ENCODE results near the gene PSMA1. TPM values are rescaled to one million over a fixed set of nuclear protein-coding genes. Genes with fewer than 3 reads are reported as not detected.
A peak's percentile ranks its signal among the peaks of the same experiment; 100 is the strongest.

PSMA1 gene
- polyA plus RNA-seq, 2 of the 4 experiments (the other 2 are of a cell fraction): 299 to 370 TPM

DNA sequence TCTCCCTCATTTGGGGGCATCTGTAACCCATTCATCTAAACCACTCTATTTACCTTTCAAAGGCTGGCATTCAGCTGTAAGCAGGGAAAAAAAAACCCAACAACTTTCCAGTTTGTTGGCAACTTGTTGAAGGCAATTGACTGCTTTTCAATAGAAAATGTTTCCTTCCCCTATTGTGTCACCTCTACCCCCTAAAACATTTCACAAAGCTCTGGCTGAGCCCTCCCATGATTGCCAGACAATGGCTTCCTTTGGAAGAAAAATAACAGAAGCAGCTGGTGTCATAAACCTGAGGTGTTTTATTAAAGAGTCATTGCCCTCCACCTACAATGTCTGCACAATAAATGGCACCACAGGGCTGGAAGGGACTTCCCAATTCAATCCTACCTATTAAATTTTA lies 22.1 kb upstream of the PSMA1 start (continued):
- TF ChIP-seq, protein P1, sequence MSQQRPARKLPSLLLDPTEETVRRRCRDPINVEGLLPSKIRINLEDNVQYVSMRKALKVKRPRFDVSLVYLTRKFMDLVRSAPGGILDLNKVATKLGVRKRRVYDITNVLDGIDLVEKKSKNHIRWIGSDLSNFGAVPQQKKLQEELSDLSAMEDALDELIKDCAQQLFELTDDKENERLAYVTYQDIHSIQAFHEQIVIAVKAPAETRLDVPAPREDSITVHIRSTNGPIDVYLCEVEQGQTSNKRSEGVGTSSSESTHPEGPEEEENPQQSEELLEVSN (IDR thresholded peaks at IDR 0.05; ENCODE audit: borderline replicate concordance, low read depth): no peak
- TF ChIP-seq NR3C1 (IDR thresholded peaks at IDR 0.05) (no peak), FOXS1 (CRISPR knock-in tag; IDR thresholded peaks at IDR 0.05) (no peak), HOXB13 (CRISPR knock-in tag; IDR thresholded peaks at IDR 0.05; ENCODE audit: low read depth) (no peak), ZFP36 (IDR thresholded peaks at IDR 0.05; ENCODE audit: borderline replicate concordance, partially characterized antibody) (no peak)

DNA sequence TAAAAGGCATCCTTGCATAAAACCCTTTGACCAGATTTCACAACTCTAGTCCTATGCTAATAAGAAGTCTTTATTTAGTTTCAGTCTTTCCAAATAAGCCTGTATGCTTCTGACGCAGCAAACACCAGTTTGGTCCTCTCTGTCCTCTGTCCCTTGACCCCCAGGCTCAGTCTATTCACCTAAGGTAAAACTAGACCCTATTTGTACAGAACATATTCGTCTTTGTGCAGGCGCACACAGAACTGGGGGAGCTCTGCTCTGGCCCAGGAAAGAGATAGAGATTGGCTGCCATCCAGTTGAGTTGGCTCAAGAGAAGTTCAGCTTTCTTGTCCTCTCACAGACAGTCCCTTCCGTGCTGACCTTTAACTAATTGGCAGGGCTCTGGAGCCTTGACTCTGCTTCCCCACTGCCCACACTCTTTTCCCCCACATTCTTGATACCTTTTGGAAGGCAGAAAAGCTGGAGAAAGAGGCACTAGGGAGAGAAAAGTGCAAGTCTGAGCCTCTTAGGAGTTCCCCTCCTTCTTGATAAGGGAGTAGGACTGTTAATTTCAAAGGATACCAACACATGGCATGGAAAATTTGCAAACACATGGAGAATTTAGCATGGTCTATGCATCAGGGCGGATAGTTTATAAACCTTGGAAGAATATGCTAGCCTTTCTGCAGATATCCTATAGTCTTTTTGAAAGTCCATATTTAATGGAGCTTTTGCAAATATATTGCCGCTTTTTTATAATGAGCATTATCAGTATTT lies 21.2 kb upstream of the PSMA1 start:
- FAIRE-seq (no peak), DNase-seq (ENCODE audit: low read depth in 1 of 2, low spot score in 1 of 2) (no peak), ATAC-seq (no peak; a peak in 2 of 6 replicates)
- Histone ChIP-seq H3K4me2 (no peak overlapping the region; the same call in 2 of the 3 replicates), H3K4me1 (peaks cover 4% of the 10 kb centered on the region; the same call in 2 of the 3 replicates), H3K4me3 (no peak overlapping the region), H3K27ac (peak overlapping the region in 1 of 2 experiments; percentile 21; a peak in 1 of 6 replicates), H3K9me3 (no peaks in the 10 kb centered on the region)
- TF ChIP-seq, protein P2, sequence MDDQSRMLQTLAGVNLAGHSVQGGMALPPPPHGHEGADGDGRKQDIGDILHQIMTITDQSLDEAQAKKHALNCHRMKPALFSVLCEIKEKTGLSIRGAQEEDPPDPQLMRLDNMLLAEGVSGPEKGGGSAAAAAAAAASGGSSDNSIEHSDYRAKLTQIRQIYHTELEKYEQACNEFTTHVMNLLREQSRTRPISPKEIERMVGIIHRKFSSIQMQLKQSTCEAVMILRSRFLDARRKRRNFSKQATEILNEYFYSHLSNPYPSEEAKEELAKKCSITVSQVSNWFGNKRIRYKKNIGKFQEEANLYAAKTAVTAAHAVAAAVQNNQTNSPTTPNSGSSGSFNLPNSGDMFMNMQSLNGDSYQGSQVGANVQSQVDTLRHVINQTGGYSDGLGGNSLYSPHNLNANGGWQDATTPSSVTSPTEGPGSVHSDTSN (IDR thresholded peaks at IDR 0.05): no peak
- TF ChIP-seq FOSL2 (IDR thresholded peaks at IDR 0.05) (no peak), FOSL2 (CRISPR knock-in tag; IDR thresholded peaks at IDR 0.05) (no peak), RFX5 (IDR thresholded peaks at IDR 0.05) (no peak), JUN (IDR thresholded peaks at IDR 0.05) (no peak)
- TF ChIP-seq, protein P3, sequence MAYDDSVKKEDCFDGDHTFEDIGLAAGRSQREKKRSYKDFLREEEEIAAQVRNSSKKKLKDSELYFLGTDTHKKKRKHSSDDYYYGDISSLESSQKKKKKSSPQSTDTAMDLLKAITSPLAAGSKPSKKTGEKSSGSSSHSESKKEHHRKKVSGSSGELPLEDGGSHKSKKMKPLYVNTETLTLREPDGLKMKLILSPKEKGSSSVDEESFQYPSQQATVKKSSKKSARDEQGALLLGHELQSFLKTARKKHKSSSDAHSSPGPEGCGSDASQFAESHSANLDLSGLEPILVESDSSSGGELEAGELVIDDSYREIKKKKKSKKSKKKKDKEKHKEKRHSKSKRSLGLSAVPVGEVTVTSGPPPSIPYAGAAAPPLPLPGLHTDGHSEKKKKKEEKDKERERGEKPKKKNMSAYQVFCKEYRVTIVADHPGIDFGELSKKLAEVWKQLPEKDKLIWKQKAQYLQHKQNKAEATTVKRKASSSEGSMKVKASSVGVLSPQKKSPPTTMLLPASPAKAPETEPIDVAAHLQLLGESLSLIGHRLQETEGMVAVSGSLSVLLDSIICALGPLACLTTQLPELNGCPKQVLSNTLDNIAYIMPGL (CRISPR knock-in tag; IDR thresholded peaks at IDR 0.05; ENCODE audit: borderline replicate concordance): no peak
- 64% methylated on average over 6 of the region's 6 CpGs for WGBS (ENCODE audit: missing lambda C conversion rate)
- ChIA-PET CTCF (interaction anchor here (1.1 to 1.3 kb wide), 2 partner anchors 10 to 103 kb away, joined by 3 to 5 read pairs; partner anchors contain the start of gene PDE3B), POLR2A (no interaction called here)

DNA sequence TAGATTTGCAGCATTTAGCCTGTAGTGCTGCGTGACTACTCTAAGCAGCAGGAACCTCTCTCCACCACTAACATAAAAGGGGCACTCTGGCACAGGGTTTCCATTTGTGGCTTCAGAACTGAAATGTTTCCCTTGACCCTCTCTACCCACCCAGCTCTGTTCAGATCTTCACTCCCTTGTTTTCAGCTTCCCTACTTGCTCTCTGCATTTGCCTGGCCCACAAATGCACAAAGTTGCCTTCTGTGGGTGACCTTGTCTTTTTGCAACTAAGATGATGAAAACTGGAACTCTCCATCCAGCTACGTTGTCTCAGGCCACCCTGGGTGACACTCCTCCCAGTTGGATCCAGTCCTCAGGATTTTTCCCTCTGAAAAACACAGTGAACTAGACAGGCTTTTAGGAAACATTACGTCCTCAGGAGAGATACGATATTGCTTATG lies 19.8 kb upstream of the PSMA1 start:
- TF ChIP-seq MAZ (IDR thresholded peaks at IDR 0.05; ENCODE audit: borderline replicate concordance, low read depth, low read length): no peak
- TF ChIP-seq, protein P4, sequence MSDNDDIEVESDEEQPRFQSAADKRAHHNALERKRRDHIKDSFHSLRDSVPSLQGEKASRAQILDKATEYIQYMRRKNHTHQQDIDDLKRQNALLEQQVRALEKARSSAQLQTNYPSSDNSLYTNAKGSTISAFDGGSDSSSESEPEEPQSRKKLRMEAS (IDR thresholded peaks at IDR 0.05): no peak
- TF ChIP-seq, protein P2 (IDR thresholded peaks at IDR 0.05): no peak
- no peak for TF ChIP-seq KDM5A (IDR thresholded peaks at IDR 0.05)
- TF ChIP-seq RCOR1 (IDR thresholded peaks at IDR 0.05; ENCODE audit: low read depth, low read length): no peak
- no peak for TF ChIP-seq SREBF2 (IDR thresholded peaks at IDR 0.05)
- no peak for TF ChIP-seq HEYL (CRISPR knock-in tag; IDR thresholded peaks at IDR 0.05)
- CTCF ChIA-PET: interaction anchor here (1.6 kb wide), 1 partner anchor 250 kb away, joined by 5 read pairs; no protein-coding TSS in a partner anchor
- 70% methylated on average over 4 of the region's 4 CpGs for WGBS (ENCODE audit: missing lambda C conversion rate)
- no peak overlapping the region for H3K4me3 ChIP-seq
- POLR2A ChIA-PET: no interaction called here
- no peak overlapping the region for H3K27ac ChIP-seq
- FAIRE-seq: no peak
- ATAC-seq: peak; percentile 67 to 73; a peak in 4 of 6 replicates
- no peak for DNase-seq (ENCODE audit: low read depth in 1 of 2, low spot score in 1 of 2)
- H3K4me2 ChIP-seq: no peak overlapping the region
- no peaks in the 10 kb centered on the region for H3K9me3 ChIP-seq
- H3K4me1 ChIP-seq: peaks cover 4% of the 10 kb centered on the region; the same call in 2 of the 3 replicates

Data from A549 (cell line).